Upper lobe of left lung (tissue), 4 donors: ENCODE data around the gene CRYAA.

ENCODE experiments used
- CTCF ChIP-seq, 6 experiments: fragments of 450-650 bp in 4 of 6; fragments of 200-600 bp in 2 of 6; sonication (generic) in 2 of 6; IDR thresholded peaks; one replicate each; pipeline ENCODE4 v1.5.1; 2016 to 2019; ENCODE audit warnings: antibody characterized with exemption in 6 of 6
- EP300 ChIP-seq, 4 donors: sonication (generic); formaldehyde crosslinking; IDR thresholded peaks; one replicate each; pipeline ENCODE4 v1.5.1; 2017; ENCODE audit warnings: antibody characterized with exemption in 4 of 4, control low read depth in 2 of 4
- POLR2A ChIP-seq, 4 donors: fragments of 450-650 bp; IDR thresholded peaks; one replicate each; pipeline ENCODE4 v1.5.1; 2016 to 2017; ENCODE audit warnings: antibody characterized with exemption in 4 of 4, mild to moderate bottlenecking in 2 of 4
- POLR2AphosphoS5 ChIP-seq, 2 donors: sonication (generic); formaldehyde crosslinking; IDR thresholded peaks; one replicate each; pipeline ENCODE4 v1.5.1; 2017; ENCODE audit warnings: antibody characterized with exemption in 2 of 2

- TF ChIP-seq CTCF (IDR thresholded peaks at IDR 0.05) (no peak), POLR2AphosphoS5 (IDR thresholded peaks at IDR 0.05) (peak in 1 of 2 donors; percentile 3), POLR2A (IDR thresholded peaks at IDR 0.05) (no peak), EP300 (IDR thresholded peaks at IDR 0.05) (no peak)
Observed at GRCh38 chr21:43195121-43196021, 26.6 kb downstream of the CRYAA start.
